K562 (cell line): ENCODE results near the gene KIF6. TPM values are rescaled to one million over a fixed set of nuclear protein-coding genes. Genes with fewer than 3 reads are reported as not detected.

ENCODE experiments used
- ATAC-seq: fragments of 200-7000 bp; cut with Tn5 transposase; 3 replicates; pipeline ENCODE4 v1.9.1; 2020; ENCODE audit warnings: moderate library complexity
- BruUV-seq: library from RNA; stranded (reverse); fragments of 400-500 nt; replicated peaks from 2 replicates; lab custom pipeline; 2021; lab: Mats Ljungman, UMichigan
- CTCF ChIA-PET: fragments of 300-600 bp; formaldehyde crosslinking; extraction: SDS; loops from one replicate; lab custom pipeline; 2021; ENCODE audit warnings: low intra/inter-chr PET ratio; lab: Yijun Ruan, JAX
- POLR2A ChIA-PET: fragments of 300-600, 350-650 bp; sonication (Branson Sonifier 250); formaldehyde crosslinking; extraction: SDS; loops from one replicate; lab custom pipeline; 2021; ENCODE audit warnings: antibody characterized with exemption, inconsistent platforms; lab: Yijun Ruan, JAX
- DNase-seq, 4 experiments: peaks; one replicate each; pipeline versions ENCODE4 v3.0.0 to v3.0.0-alpha.2; 2011 to 2018; ENCODE audit warnings: low spot score in 3 of 4, mixed read lengths in 3 of 4; ENCODE audit errors: extremely low read depth in 1 of 4
- FAIRE-seq: peaks from 2 replicates; lab custom pipeline; 2011; peaks lifted over from hg19 to GRCh38; lab: Jason Lieb, UNC
- H2AFZ ChIP-seq: 2 replicates; pipeline ENCODE4 v1.6.0; 2011; ENCODE audit warnings: low read depth, low read length, control low read depth, inconsistent platforms
- H3K27ac ChIP-seq: fragments of 200-600 bp; 3 replicates; pipeline ENCODE4 v1.8.0; 2011; ENCODE audit warnings: low read depth, mild to moderate bottlenecking, control low read depth, inconsistent platforms, low read length, moderate library complexity, mixed read lengths; ENCODE audit errors: extremely low read depth
- H3K27me3 ChIP-seq, 2 experiments: fragments of 300-600 bp in 1 of 2; 2 replicates in 1 of 2; 3 replicates in 1 of 2; pipeline versions ENCODE4 v1.6.0 to v1.8.0; 2011; ENCODE audit warnings: inconsistent platforms in 2 of 2, low read length in 2 of 2, mild to moderate bottlenecking in 1 of 2, mixed read lengths in 1 of 2, moderate library complexity in 1 of 2; ENCODE audit not compliant: control insufficient read depth in 2 of 2, insufficient read depth in 2 of 2
- H3K36me3 ChIP-seq: fragments of 300-600 bp; 3 replicates; pipeline ENCODE4 v1.8.0; 2011; ENCODE audit warnings: mild to moderate bottlenecking, low read length, inconsistent platforms; ENCODE audit not compliant: control insufficient read depth, insufficient read depth
- H3K4me1 ChIP-seq, 2 experiments: fragments of 200-600 bp in 1 of 2; replicated peaks in 1 of 2; 2 replicates in 1 of 2; 3 replicates in 1 of 2; pipeline versions ENCODE4 v1.5.1 to v1.8.0; 2011; ENCODE audit warnings: inconsistent platforms in 2 of 2, low read length in 2 of 2, mild to moderate bottlenecking in 1 of 2, mixed read lengths in 1 of 2, moderate library complexity in 1 of 2; ENCODE audit not compliant: control insufficient read depth in 2 of 2, insufficient read depth in 2 of 2
- H3K4me2 ChIP-seq: 2 replicates; pipeline ENCODE4 v1.6.1; 2011; ENCODE audit warnings: low read length, control low read depth, inconsistent platforms, mixed read lengths; ENCODE audit not compliant: insufficient read depth
- H3K4me3 ChIP-seq: fragments of 200-600 bp; sonication (generic), shearing (Covaris generic); 2 replicates; pipeline ENCODE4 v1.5.1; 2016; ENCODE audit warnings: control low read depth, inconsistent platforms
- H3K79me2 ChIP-seq: fragments of 200-600 bp; 3 replicates; pipeline ENCODE4 v1.8.0; 2011; ENCODE audit warnings: low read length, inconsistent platforms; ENCODE audit not compliant: control insufficient read depth, insufficient read depth
- H3K9ac ChIP-seq, 2 experiments: 2 replicates each; pipeline versions ENCODE4 v1.6.0 to v1.6.1; 2011; ENCODE audit warnings: low read depth in 2 of 2, low read length in 2 of 2, control low read depth in 1 of 2, inconsistent platforms in 1 of 2, mild to moderate bottlenecking in 1 of 2, mixed read lengths in 1 of 2; ENCODE audit not compliant: insufficient read depth in 1 of 2
- H3K9me1 ChIP-seq: one replicate; pipeline ENCODE4 v1.6.0; 2011; ENCODE audit warnings: inconsistent platforms, mild to moderate bottlenecking, low read length, moderate library complexity; ENCODE audit not compliant: control insufficient read depth, insufficient read depth
- H3K9me3 ChIP-seq: replicated peaks from 2 replicates; pipeline ENCODE4 v1.5.1; 2011; ENCODE audit warnings: low read depth, low read length, inconsistent platforms; ENCODE audit not compliant: control insufficient read depth, insufficient read depth
- H4K20me1 ChIP-seq: replicated peaks from 2 replicates; pipeline ENCODE4 v1.6.1; 2011; ENCODE audit warnings: low read length, inconsistent platforms, mixed read lengths; ENCODE audit not compliant: control insufficient read depth, insufficient read depth
- C11orf30 ChIP-seq: fragments of 450-650 bp; IDR thresholded peaks from 2 replicates; pipeline ENCODE4 v1.6.1; 2016; ENCODE audit warnings: low read depth, mild to moderate bottlenecking
- CEBPB ChIP-seq: fragments of 450-650 bp; IDR thresholded peaks from 2 replicates; pipeline ENCODE4 v1.6.1; 2016; ENCODE audit warnings: missing genetic modification characterization, missing compliant biosample characterization
- DEAF1 ChIP-seq: fragments of 450-650 bp; formaldehyde crosslinking; IDR thresholded peaks from 2 replicates; pipeline ENCODE4 v1.4.0; 2020; ENCODE audit warnings: mild to moderate bottlenecking, moderate library complexity
- MAFF ChIP-seq: IDR thresholded peaks from 2 replicates; pipeline ENCODE4 v1.6.1; 2012; ENCODE audit warnings: low read length, improper control_type of control experiment
- MAFG ChIP-seq: fragments of 450-650 bp; conservative IDR thresholded peaks from 2 replicates; pipeline ENCODE4 v1.6.1; 2016; ENCODE audit warnings: missing genetic modification characterization, missing compliant biosample characterization
- MAFK ChIP-seq: IDR thresholded peaks from 2 replicates; pipeline ENCODE4 v1.6.1; 2011; ENCODE audit warnings: low read length, improper control_type of control experiment
- MECOM ChIP-seq: fragments of 250-450 bp; sonication (Bioruptor Pico); IDR thresholded peaks from 2 replicates; pipeline ENCODE4 v1.8.0; 2022; ENCODE audit warnings: inconsistent platforms
- MEF2A ChIP-seq: IDR thresholded peaks from 2 replicates; pipeline ENCODE4 v1.6.1; 2011; ENCODE audit warnings: low read depth, mild to moderate bottlenecking, low read length, moderate library complexity; ENCODE audit not compliant: control insufficient read depth
- POLR2B ChIP-seq: fragments of 450-650 bp; IDR thresholded peaks from 2 replicates; pipeline ENCODE4 v1.6.1; 2018; ENCODE audit warnings: low read depth; ENCODE audit not compliant: partially characterized antibody
- RBM22 ChIP-seq: fragments of 200-400 bp; formaldehyde crosslinking; IDR thresholded peaks from 2 replicates; pipeline ENCODE4 v1.6.1; 2018; ENCODE audit warnings: low read length, low read depth; ENCODE audit not compliant: poor library complexity, severe bottlenecking
- ZNF263 ChIP-seq: sonication (generic); formaldehyde crosslinking; IDR thresholded peaks from 2 replicates; pipeline ENCODE4 v1.8.0; 2022; ENCODE audit warnings: mild to moderate bottlenecking, missing genetic modification reagents, borderline replicate concordance
- ZNF316 ChIP-seq: fragments of 450-650 bp; IDR thresholded peaks from 2 replicates; pipeline ENCODE4 v1.6.1; 2016
- ZNF778 ChIP-seq: fragments of 450-650 bp; formaldehyde crosslinking; IDR thresholded peaks from 2 replicates; pipeline ENCODE4 v1.4.0; 2020; ENCODE audit warnings: mild to moderate bottlenecking, moderate library complexity
- WGBS: fragments of 100-300 bp; shearing (Covaris generic); methylation state at CpG from one replicate; pipeline ENCODE4 v1.1.6; 2016; ENCODE audit warnings: low coverage, mixed read lengths; ENCODE audit not compliant: insufficient coverage; ENCODE audit errors: missing lambda C conversion rate; 5-methylcytosine and 5-hydroxymethylcytosine counted together
- in situ Hi-C: fragments of 300-500 bp; cut with MboI; formaldehyde crosslinking; loops from 4 replicates; pipeline ENCODE4 v1.15.0; 2018; ENCODE audit warnings: inconsistent platforms, mixed read lengths
- intact Hi-C: fragments of 100-400 bp; cut with micrococcal nuclease; formaldehyde crosslinking; loops from 2 replicates; pipeline ENCODE4 v1.14.2; 2022
- polyA plus RNA-seq, 8 experiments: library from polyadenylated mRNA; depleted of rRNA in 4 of 8; stranded (reverse) in 5 of 8; unstranded in 3 of 8; fragments of >200 nt; fragmentation: Nextera tagmentation in 2 of 8; fragmentation: Illumina TruSeq in 1 of 8; extraction: Ambion mirVana in 2 of 8; extraction: Trizol in 1 of 8; gene quantifications; 2 replicates each; pipeline versions ENCODE4 v1.2.1 to v1.2.3, GENCODE V29; 2011 to 2014; ENCODE audit warnings: inconsistent platforms in 1 of 8, missing spikeins in 1 of 8
- total RNA-seq, 7 experiments: library from RNA; depleted of rRNA in 6 of 7; stranded (reverse); fragments of >200 nt in 6 of 7; fragmentation: Illumina TruSeq in 2 of 7; extraction: Trizol in 2 of 7; gene quantifications; 2 replicates each; pipeline versions ENCODE4 v1.2.1 to v1.2.3, GENCODE V29; 2011 to 2021; ENCODE audit warnings: low replicate concordance in 1 of 7

The KIF6 gene
- total and polyA plus RNA-seq, 9 of the 15 experiments (the other 6 are each of a cell fraction or from before 2014, with no cell fraction given), result not detected

GRCh38 chr6:39527792-39528564 is 197.2 kb downstream of the KIF6 start:
- Histone ChIP-seq H4K20me1 (no peaks in the 10 kb centered on the region), H3K27ac (no peak overlapping the region), H3K4me2 (no peak overlapping the region), H3K9me3 (no peaks in the 10 kb centered on the region), H3K9ac (no peak overlapping the region), H3K4me1 (no peaks in the 10 kb centered on the region), H3K4me3 (no peak overlapping the region), H3K9me1 (no peaks in the 10 kb centered on the region), H3K79me2 (no peaks in the 10 kb centered on the region), H3K27me3 (peaks cover 0 to 3% of the 10 kb centered on the region in 2 experiments; a peak in 2 of 5 replicates), H3K36me3 (no peaks in the 10 kb centered on the region), H2AFZ (no peak overlapping the region)
- intact Hi-C loops (no loop called here), in situ Hi-C loops (no loop called here)
- FAIRE-seq (no peak), DNase-seq (no peak), ATAC-seq (no peak)
- ChIA-PET CTCF (no interaction called here), POLR2A (no interaction called here)
- no TSS peak for BruUV-seq
- WGBS, result 0% methylated on average over 2 of the region's 2 CpGs
- TF ChIP-seq POLR2B, result no peak
- TF ChIP-seq RBM22, result no peak
- no peak for TF ChIP-seq MEF2A
- peak; percentile 78 for TF ChIP-seq C11orf30
- TF ChIP-seq ZNF778 (CRISPR knock-in tag), result no peak
- no peak for TF ChIP-seq CEBPB (tag)
- TF ChIP-seq MAFG (tag), result peak; percentile 74
- peak; percentile 94 for TF ChIP-seq ZNF316
- TF ChIP-seq MAFK, result peak; percentile 81
- TF ChIP-seq DEAF1, result no peak
- no peak for TF ChIP-seq MECOM (CRISPR knock-in tag)
- no peak for TF ChIP-seq ZNF263 (CRISPR knock-in tag)
- peak; percentile 71; the same call in 1 of the 2 replicates for TF ChIP-seq MAFF
- TF ChIP-seq, all 486 proteins: peak for 5
